K562 (cell line): Measurements from ENCODE around the gene MARCHF3. TPM values are rescaled to one million over a fixed set of nuclear protein-coding genes. Genes with fewer than 3 reads are reported as not detected.
A peak's percentile ranks its signal among the peaks of the same experiment; 100 is the strongest.

ENCODE experiments used
- ASH1L ChIP-seq: fragments of 450-650 bp; IDR thresholded peaks from 2 replicates; pipeline ENCODE4 v1.6.1; 2018; ENCODE audit warnings: borderline replicate concordance, mild to moderate bottlenecking, low read depth; ENCODE audit not compliant: partially characterized antibody
- BHLHE40 ChIP-seq: IDR thresholded peaks from 2 replicates; pipeline ENCODE4 v1.6.1; 2011; ENCODE audit warnings: low read length, improper control_type of control experiment
- EHMT2 ChIP-seq: fragments of 450-650 bp; IDR thresholded peaks from 2 replicates; pipeline ENCODE4 v1.6.1; 2018; ENCODE audit warnings: antibody characterized with exemption
- GTF2E2 ChIP-seq: fragments of 200-800 bp; sonication (Bioruptor generic); IDR thresholded peaks from 2 replicates; pipeline ENCODE4 v1.6.1; 2016; ENCODE audit warnings: missing genetic modification characterization, missing compliant biosample characterization
- MAFK ChIP-seq: IDR thresholded peaks from 2 replicates; pipeline ENCODE4 v1.6.1; 2011; ENCODE audit warnings: low read length, improper control_type of control experiment
- MEF2A ChIP-seq: IDR thresholded peaks from 2 replicates; pipeline ENCODE4 v1.6.1; 2011; ENCODE audit warnings: low read depth, mild to moderate bottlenecking, low read length, moderate library complexity; ENCODE audit not compliant: control insufficient read depth
- PML ChIP-seq: IDR thresholded peaks from 2 replicates; pipeline ENCODE4 v1.6.1; 2012; ENCODE audit warnings: low read length, inconsistent platforms
- TCFL5 ChIP-seq: fragments of 250-450 bp; sonication (Bioruptor Pico); conservative IDR thresholded peaks from 2 replicates; pipeline ENCODE4 v1.6.1; 2021; ENCODE audit warnings: mild to moderate bottlenecking, moderate library complexity, matching md5 sums
- TEAD1 ChIP-seq, 2 experiments: fragments of 450-650 bp in 1 of 2; sonication (generic) in 1 of 2; formaldehyde crosslinking; IDR thresholded peaks; 2 replicates each; pipeline versions ENCODE4 v1.4.0 to v1.8.0; 2020 to 2022; ENCODE audit warnings: mild to moderate bottlenecking in 2 of 2, missing genetic modification reagents in 1 of 2
- XRCC3 ChIP-seq: fragments of 450-650 bp; IDR thresholded peaks from 2 replicates; pipeline ENCODE4 v1.6.1; 2017; ENCODE audit warnings: mild to moderate bottlenecking, moderate library complexity
- ZBTB8A ChIP-seq: fragments of 450-650 bp; IDR thresholded peaks from 2 replicates; pipeline ENCODE4 v1.6.1; 2018; ENCODE audit warnings: mild to moderate bottlenecking, moderate library complexity; ENCODE audit not compliant: partially characterized antibody
- ZNF583 ChIP-seq: fragments of 250-450 bp; sonication (Bioruptor Pico); IDR thresholded peaks from 2 replicates; pipeline ENCODE4 v1.4.0; 2020
- ZNF668 ChIP-seq: fragments of 250-450 bp; sonication (Bioruptor Pico); IDR thresholded peaks from 2 replicates; pipeline ENCODE4 v1.8.0; 2022; ENCODE audit warnings: mild to moderate bottlenecking, inconsistent platforms
- polyA plus RNA-seq, 8 experiments: library from polyadenylated mRNA; depleted of rRNA in 4 of 8; stranded (reverse) in 5 of 8; unstranded in 3 of 8; fragments of >200 nt; fragmentation: Nextera tagmentation in 2 of 8; fragmentation: Illumina TruSeq in 1 of 8; extraction: Ambion mirVana in 2 of 8; extraction: Trizol in 1 of 8; gene quantifications; 2 replicates each; pipeline versions ENCODE4 v1.2.1 to v1.2.3, GENCODE V29; 2011 to 2014; ENCODE audit warnings: inconsistent platforms in 1 of 8, missing spikeins in 1 of 8
- total RNA-seq, 7 experiments: library from RNA; depleted of rRNA in 6 of 7; stranded (reverse); fragments of >200 nt in 6 of 7; fragmentation: Illumina TruSeq in 2 of 7; extraction: Trizol in 2 of 7; gene quantifications; 2 replicates each; pipeline versions ENCODE4 v1.2.1 to v1.2.3, GENCODE V29; 2011 to 2021; ENCODE audit warnings: low replicate concordance in 1 of 7
- TF ChIP-seq, protein P1 (sequence below), 2 experiments: fragments of 450-650 bp; IDR thresholded peaks; 2 replicates each; pipeline ENCODE4 v1.6.1; 2016
- TF ChIP-seq, protein P2 (sequence below): fragments of 450-650 bp; formaldehyde crosslinking; IDR thresholded peaks from 2 replicates; pipeline ENCODE4 v1.4.0; 2020; ENCODE audit warnings: mild to moderate bottlenecking, moderate library complexity
- TF ChIP-seq, protein P3 (sequence below): IDR thresholded peaks from 2 replicates; pipeline ENCODE4 v1.6.1; 2012; ENCODE audit warnings: low read depth, low read length, improper control_type of control experiment, borderline replicate concordance
- TF ChIP-seq, protein P4 (sequence below): fragments of 200-800 bp; sonication (Bioruptor generic); IDR thresholded peaks from 2 replicates; pipeline ENCODE4 v1.6.1; 2017; ENCODE audit warnings: missing genetic modification characterization, missing compliant biosample characterization
- TF ChIP-seq, protein P5 (sequence below): fragments of 450-650 bp; formaldehyde crosslinking; IDR thresholded peaks from 2 replicates; pipeline ENCODE4 v1.4.0; 2022; ENCODE audit warnings: mild to moderate bottlenecking, moderate library complexity
- TF ChIP-seq, protein P6 (sequence below): fragments of 450-650 bp; formaldehyde crosslinking; IDR thresholded peaks from 2 replicates; pipeline ENCODE4 v1.4.0; 2020; ENCODE audit warnings: mild to moderate bottlenecking, mixed read lengths

The MARCHF3 gene
- total and polyA plus RNA-seq, 9 of the 15 experiments (the other 6 are each of a cell fraction or from before 2014, with no cell fraction given), result 5.6 to 37.4 (median 16.5) TPM

DNA sequence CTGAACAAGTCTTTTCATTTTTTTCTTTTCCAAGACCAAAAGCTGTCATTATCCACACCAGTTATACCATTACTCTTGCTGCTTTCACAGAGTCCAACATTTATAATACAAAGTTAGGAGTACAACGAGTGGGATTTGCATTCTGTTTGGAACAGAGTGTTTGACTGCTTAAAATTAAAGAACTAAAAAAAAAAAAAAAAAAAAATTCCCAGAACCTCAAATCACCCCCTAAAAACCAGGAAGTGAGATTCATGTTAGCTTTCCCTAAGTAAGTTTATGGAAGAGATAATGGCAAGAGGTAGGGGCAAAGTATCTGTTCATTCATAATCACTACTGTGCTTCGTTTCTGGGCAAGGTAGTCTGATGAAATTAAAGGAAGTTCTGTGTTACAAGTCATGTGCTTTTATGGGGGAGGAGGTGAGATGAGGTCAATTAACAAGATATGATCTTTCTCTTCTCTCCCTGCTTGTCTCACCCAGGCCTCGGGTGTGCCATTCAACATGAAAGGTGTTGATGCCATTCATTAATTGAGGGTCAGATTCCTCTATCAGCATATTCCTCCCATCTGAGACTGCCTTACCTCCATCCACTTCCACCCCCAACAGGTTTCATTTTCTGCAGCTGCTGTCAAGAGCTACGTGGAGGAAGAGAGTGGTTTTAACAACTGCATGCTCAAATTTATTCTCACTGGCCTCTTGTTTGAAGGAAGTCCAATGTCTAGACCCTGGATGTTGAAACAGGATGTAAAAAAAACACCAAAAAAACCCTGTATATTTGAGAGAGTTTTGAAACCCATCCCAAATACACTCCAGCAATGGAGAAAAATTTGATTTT lies 58.1 kb downstream of the MARCHF3 start (continued):
- TF ChIP-seq, protein P1, sequence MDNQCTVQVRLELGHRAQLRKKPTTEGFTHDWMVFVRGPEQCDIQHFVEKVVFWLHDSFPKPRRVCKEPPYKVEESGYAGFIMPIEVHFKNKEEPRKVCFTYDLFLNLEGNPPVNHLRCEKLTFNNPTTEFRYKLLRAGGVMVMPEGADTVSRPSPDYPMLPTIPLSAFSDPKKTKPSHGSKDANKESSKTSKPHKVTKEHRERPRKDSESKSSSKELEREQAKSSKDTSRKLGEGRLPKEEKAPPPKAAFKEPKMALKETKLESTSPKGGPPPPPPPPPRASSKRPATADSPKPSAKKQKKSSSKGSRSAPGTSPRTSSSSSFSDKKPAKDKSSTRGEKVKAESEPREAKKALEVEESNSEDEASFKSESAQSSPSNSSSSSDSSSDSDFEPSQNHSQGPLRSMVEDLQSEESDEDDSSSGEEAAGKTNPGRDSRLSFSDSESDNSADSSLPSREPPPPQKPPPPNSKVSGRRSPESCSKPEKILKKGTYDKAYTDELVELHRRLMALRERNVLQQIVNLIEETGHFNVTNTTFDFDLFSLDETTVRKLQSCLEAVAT (IDR thresholded peaks at IDR 0.05), result peak in 1 of 2 experiments; percentile 58; a peak in 1 of 4 replicates
- TF ChIP-seq ZNF583 (CRISPR knock-in tag) (peak; percentile 90), GTF2E2 (tag) (peak; percentile 74), EHMT2 (peak; percentile 60; the same call in 1 of the 2 replicates), TEAD1 (CRISPR knock-in tag; IDR thresholded peaks at IDR 0.05) (peak in 1 of 2 experiments; percentile 78; a peak in 2 of 4 replicates), TCFL5 (CRISPR knock-in tag) (0 out of 2 replicates have a peak, but pooled peaks have one; percentile 38), XRCC3 (no peak), ZNF668 (CRISPR knock-in tag) (no peak), MEF2A (no peak), MAFK (0 out of 2 replicates have a peak, but pooled peaks have one; percentile 11), ASH1L (no peak), BHLHE40 (peak; percentile 87), ZBTB8A (no peak), PML (no peak)
- TF ChIP-seq, protein P2, sequence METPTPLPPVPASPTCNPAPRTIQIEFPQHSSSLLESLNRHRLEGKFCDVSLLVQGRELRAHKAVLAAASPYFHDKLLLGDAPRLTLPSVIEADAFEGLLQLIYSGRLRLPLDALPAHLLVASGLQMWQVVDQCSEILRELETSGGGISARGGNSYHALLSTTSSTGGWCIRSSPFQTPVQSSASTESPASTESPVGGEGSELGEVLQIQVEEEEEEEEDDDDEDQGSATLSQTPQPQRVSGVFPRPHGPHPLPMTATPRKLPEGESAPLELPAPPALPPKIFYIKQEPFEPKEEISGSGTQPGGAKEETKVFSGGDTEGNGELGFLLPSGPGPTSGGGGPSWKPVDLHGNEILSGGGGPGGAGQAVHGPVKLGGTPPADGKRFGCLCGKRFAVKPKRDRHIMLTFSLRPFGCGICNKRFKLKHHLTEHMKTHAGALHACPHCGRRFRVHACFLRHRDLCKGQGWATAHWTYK (CRISPR knock-in tag), result no peak; the same call in 1 of the 2 replicates
- TF ChIP-seq, protein P3, sequence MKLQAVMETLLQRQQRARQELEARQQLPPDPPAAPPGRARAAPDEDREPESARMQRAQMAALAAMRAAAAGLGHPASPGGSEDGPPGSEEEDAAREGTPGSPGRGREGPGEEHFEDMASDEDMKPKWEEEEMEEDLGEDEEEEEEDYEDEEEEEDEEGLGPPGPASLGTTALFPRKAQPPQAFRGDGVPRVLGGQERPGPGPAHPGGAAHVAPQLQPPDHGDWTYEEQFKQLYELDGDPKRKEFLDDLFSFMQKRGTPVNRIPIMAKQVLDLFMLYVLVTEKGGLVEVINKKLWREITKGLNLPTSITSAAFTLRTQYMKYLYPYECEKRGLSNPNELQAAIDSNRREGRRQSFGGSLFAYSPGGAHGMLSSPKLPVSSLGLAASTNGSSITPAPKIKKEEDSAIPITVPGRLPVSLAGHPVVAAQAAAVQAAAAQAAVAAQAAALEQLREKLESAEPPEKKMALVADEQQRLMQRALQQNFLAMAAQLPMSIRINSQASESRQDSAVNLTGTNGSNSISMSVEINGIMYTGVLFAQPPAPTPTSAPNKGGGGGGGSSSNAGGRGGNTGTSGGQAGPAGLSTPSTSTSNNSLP, result peak; percentile 87; the same call in 1 of the 2 replicates
- TF ChIP-seq, protein P4, sequence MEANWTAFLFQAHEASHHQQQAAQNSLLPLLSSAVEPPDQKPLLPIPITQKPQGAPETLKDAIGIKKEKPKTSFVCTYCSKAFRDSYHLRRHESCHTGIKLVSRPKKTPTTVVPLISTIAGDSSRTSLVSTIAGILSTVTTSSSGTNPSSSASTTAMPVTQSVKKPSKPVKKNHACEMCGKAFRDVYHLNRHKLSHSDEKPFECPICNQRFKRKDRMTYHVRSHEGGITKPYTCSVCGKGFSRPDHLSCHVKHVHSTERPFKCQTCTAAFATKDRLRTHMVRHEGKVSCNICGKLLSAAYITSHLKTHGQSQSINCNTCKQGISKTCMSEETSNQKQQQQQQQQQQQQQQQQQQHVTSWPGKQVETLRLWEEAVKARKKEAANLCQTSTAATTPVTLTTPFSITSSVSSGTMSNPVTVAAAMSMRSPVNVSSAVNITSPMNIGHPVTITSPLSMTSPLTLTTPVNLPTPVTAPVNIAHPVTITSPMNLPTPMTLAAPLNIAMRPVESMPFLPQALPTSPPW (CRISPR knock-in tag), result no peak
- TF ChIP-seq, protein P5, sequence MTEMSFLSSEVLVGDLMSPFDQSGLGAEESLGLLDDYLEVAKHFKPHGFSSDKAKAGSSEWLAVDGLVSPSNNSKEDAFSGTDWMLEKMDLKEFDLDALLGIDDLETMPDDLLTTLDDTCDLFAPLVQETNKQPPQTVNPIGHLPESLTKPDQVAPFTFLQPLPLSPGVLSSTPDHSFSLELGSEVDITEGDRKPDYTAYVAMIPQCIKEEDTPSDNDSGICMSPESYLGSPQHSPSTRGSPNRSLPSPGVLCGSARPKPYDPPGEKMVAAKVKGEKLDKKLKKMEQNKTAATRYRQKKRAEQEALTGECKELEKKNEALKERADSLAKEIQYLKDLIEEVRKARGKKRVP (CRISPR knock-in tag), result peak; percentile 91
- TF ChIP-seq, protein P6, sequence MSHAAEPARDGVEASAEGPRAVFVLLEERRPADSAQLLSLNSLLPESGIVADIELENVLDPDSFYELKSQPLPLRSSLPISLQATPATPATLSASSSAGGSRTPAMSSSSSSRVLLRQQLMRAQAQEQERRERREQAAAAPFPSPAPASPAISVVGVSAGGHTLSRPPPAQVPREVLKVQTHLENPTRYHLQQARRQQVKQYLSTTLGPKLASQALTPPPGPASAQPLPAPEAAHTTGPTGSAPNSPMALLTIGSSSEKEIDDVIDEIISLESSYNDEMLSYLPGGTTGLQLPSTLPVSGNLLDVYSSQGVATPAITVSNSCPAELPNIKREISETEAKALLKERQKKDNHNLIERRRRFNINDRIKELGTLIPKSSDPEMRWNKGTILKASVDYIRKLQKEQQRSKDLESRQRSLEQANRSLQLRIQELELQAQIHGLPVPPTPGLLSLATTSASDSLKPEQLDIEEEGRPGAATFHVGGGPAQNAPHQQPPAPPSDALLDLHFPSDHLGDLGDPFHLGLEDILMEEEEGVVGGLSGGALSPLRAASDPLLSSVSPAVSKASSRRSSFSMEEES (CRISPR knock-in tag), result peak; percentile 41
